M059J (cell line): ENCODE results near the gene CDC42SE1. TPM values are rescaled to one million over a fixed set of nuclear protein-coding genes. Genes with fewer than 3 reads are reported as not detected.

Source experiments
- DNase-seq: peaks from one replicate; pipeline ENCODE4 v3.0.0-alpha.2; 2012; ENCODE audit warnings: low read depth
- total RNA-seq: library from RNA; depleted of rRNA; stranded (reverse); fragments of >200 nt; shearing (Covaris generic); gene quantifications from 2 replicates; pipeline ENCODE4 v1.2.3, GENCODE V29; 2014; rRNA removed

CDC42SE1 gene
- total RNA-seq, 1 experiment from 2014 or later, result 65.4 TPM

- no peak for DNase-seq
These were observed 50.2 kb downstream of the CDC42SE1 start for GRCh38 chr1:151009206-151009587.

GRCh38 chr1:151008244-151009205, 50.9 kb downstream of the CDC42SE1 start, which contains the start of gene PRUNE1:
Gene PRUNE1, plus strand, starts transcription at chr1:151008449. Its CDS starts 184 bp downstream, at chr1:151008633.
- peak; percentile 98 for DNase-seq

- DNase-seq, result no peak
These were observed 51.6 kb downstream of the CDC42SE1 start for GRCh38 chr1:151007853-151008243.

- peak; percentile 92 for DNase-seq
These were observed 52.9 kb downstream of the CDC42SE1 start, which contains the start of gene MINDY1 for GRCh38 chr1:151006327-151007052. Gene MINDY1, minus strand, starts transcription at chr1:151006902. Its CDS starts 4,285 bp downstream, at chr1:151002617.

GRCh38 chr1:151005729-151006319, 53.6 kb downstream of the CDC42SE1 start:
- DNase-seq, result no peak

GRCh38 chr1:151003180-151003579, 56.2 kb downstream of the CDC42SE1 start:
- DNase-seq, result no peak

GRCh38 chr1:151002611-151003010, 56.8 kb downstream of the CDC42SE1 start:
- DNase-seq, result no peak

GRCh38 chr1:151002051-151002450, 57.4 kb downstream of the CDC42SE1 start:
- DNase-seq, result no peak

- DNase-seq, result no peak
These were observed 57.8 kb downstream of the CDC42SE1 start for GRCh38 chr1:151001602-151002001.

Other genes starting within 250 kb of the CDC42SE1 start
- gene ARNT, start 183.0 kb downstream of the CDC42SE1 start, total RNA-seq, result 30.2 and 38.7 TPM in 2 replicates
- gene CTXND2, start 172.5 kb downstream of the CDC42SE1 start, total RNA-seq, result not detected in 2 replicates
- gene SETDB1, start 133.3 kb downstream of the CDC42SE1 start, total RNA-seq, result 27.8 and 31.6 TPM in 2 replicates
- 156 and 178 TPM in 2 replicates for gene CERS2, start 84.8 kb downstream of the CDC42SE1 start, total RNA-seq
- gene ANXA9, start 77.3 kb downstream of the CDC42SE1 start, total RNA-seq, result 0.25 TPM in 1 of 2 replicates, not detected in the other
- 7.0 and 8.9 TPM in 2 replicates for gene MINDY1, start 52.7 kb downstream of the CDC42SE1 start, total RNA-seq
- 21.4 and 26.6 TPM in 2 replicates for gene PRUNE1, start 51.2 kb downstream of the CDC42SE1 start, total RNA-seq
- 0.10 and 0.17 TPM in 2 replicates for gene BNIPL, start 23.0 kb downstream of the CDC42SE1 start, total RNA-seq
- gene C1orf56, start 11.9 kb downstream of the CDC42SE1 start, total RNA-seq, result 2.3 and 3.6 TPM in 2 replicates
- 43.2 and 46.5 TPM in 2 replicates for gene MLLT11, start 775 bp upstream of the CDC42SE1 start, total RNA-seq
- gene GABPB2, start 11.1 kb upstream of the CDC42SE1 start, total RNA-seq, result 6.2 and 11.4 TPM in 2 replicates
- gene SEMA6C, start 87.0 kb upstream of the CDC42SE1 start, total RNA-seq, result 0.12 and 0.79 TPM in 2 replicates
- not detected in 2 replicates for gene TNFAIP8L2, start 97.0 kb upstream of the CDC42SE1 start, total RNA-seq
- 7.6 and 9.7 TPM in 2 replicates for gene LYSMD1, start 106.3 kb upstream of the CDC42SE1 start, total RNA-seq
- gene SCNM1, start 106.5 kb upstream of the CDC42SE1 start, total RNA-seq, result 82.1 and 92.2 TPM in 2 replicates
- not detected in 2 replicates for gene TMOD4, start 116.4 kb upstream of the CDC42SE1 start, total RNA-seq
- 76.6 and 84.3 TPM in 2 replicates for gene VPS72, start 130.6 kb upstream of the CDC42SE1 start, total RNA-seq
- 78.6 and 82.6 TPM in 2 replicates for gene PIP5K1A, start 138.9 kb upstream of the CDC42SE1 start, total RNA-seq
- 285 and 291 TPM in 2 replicates for gene PSMD4, start 195.1 kb upstream of the CDC42SE1 start, total RNA-seq
- 14.3 and 27.3 TPM in 2 replicates for gene ZNF687, start 222.7 kb upstream of the CDC42SE1 start, total RNA-seq